HG02840 (cell line): ENCODE data around the gene TRAM2.

Experiments
- ATAC-seq: cut with Tn5 transposase; IDR thresholded peaks from one replicate; pipeline ENCODE4 v1.9.1; 2021; ENCODE audit warnings: mild to moderate bottlenecking, moderate library complexity, moderate number of reproducible peaks; ENCODE audit not compliant: unreplicated experiment, low FRiP score

TRAM2 gene

GRCh38 chr6:52534363-52534762 lies 42.5 kb downstream of the TRAM2 start:
- ATAC-seq = no peak

- ATAC-seq = no peak
These were observed 43.4 kb downstream of the TRAM2 start for GRCh38 chr6:52533491-52533890.

GRCh38 chr6:52532457-52532856 lies 44.4 kb downstream of the TRAM2 start:
- no peak for ATAC-seq

- no peak for ATAC-seq
These were observed 45.0 kb downstream of the TRAM2 start for GRCh38 chr6:52531834-52532233.

GRCh38 chr6:52531396-52531795 lies 45.5 kb downstream of the TRAM2 start:
- ATAC-seq = no peak

GRCh38 chr6:52530351-52530750 lies 46.5 kb downstream of the TRAM2 start:
- no peak for ATAC-seq

GRCh38 chr6:52529311-52529710 lies 47.5 kb downstream of the TRAM2 start:
- ATAC-seq = no peak

- ATAC-seq = no peak
These were observed 49.4 kb downstream of the TRAM2 start for GRCh38 chr6:52527436-52527835.

GRCh38 chr6:52526634-52527033 lies 50.2 kb downstream of the TRAM2 start:
- ATAC-seq = no peak

GRCh38 chr6:52524918-52525317 lies 51.9 kb downstream of the TRAM2 start:
- no peak for ATAC-seq

GRCh38 chr6:52523378-52524142 lies 53.3 kb downstream of the TRAM2 start:
- ATAC-seq = no peak

- no peak for ATAC-seq
These were observed 54.2 kb downstream of the TRAM2 start for GRCh38 chr6:52522655-52523054.

GRCh38 chr6:52522151-52522626 lies 54.7 kb downstream of the TRAM2 start:
- ATAC-seq = no peak

- no peak for ATAC-seq
These were observed 57.2 kb downstream of the TRAM2 start for GRCh38 chr6:52519618-52520017.

GRCh38 chr6:52518279-52518945 lies 58.4 kb downstream of the TRAM2 start:
- no peak for ATAC-seq

GRCh38 chr6:52517502-52518278 lies 59.2 kb downstream of the TRAM2 start:
- ATAC-seq = no peak

GRCh38 chr6:52516943-52517342 lies 59.9 kb downstream of the TRAM2 start:
- no peak for ATAC-seq

GRCh38 chr6:52516269-52516668 lies 60.6 kb downstream of the TRAM2 start:
- no peak for ATAC-seq

GRCh38 chr6:52515219-52515960 lies 61.5 kb downstream of the TRAM2 start:
- no peak for ATAC-seq

GRCh38 chr6:52514514-52514913 lies 62.3 kb downstream of the TRAM2 start:
- ATAC-seq = no peak
